Activated CD8-positive, alpha-beta T cell treated with anti-CD3 and anti-CD28 coated beads for 36 hours (primary cell): ENCODE data around the gene PHF5A. TPM values are rescaled to one million over a fixed set of nuclear protein-coding genes. Genes with fewer than 3 reads are reported as not detected.

Source experiments
- ATAC-seq: fragments of 200-7000 bp; cut with Tn5 transposase; one replicate; pipeline ENCODE4 v1.10.0; 2021; ENCODE audit warnings: mild to moderate bottlenecking, moderate library complexity
- CTCF ChIA-PET: fragments of 350-600 bp; sonication (Branson Sonifier 250); formaldehyde crosslinking; loops from one replicate; lab custom pipeline; 2021; ENCODE audit warnings: antibody characterized with exemption; lab: Charles Lee
- POLR2A ChIA-PET: fragments of 350-600 bp; sonication (Branson Sonifier 250); formaldehyde crosslinking; loops from one replicate; lab custom pipeline; 2021; ENCODE audit warnings: antibody characterized with exemption; lab: Charles Lee
- DNase-seq: peaks from one replicate; pipeline ENCODE4 v3.0.0-alpha.2; 2020
- H3K27ac Mint-ChIP-seq: one replicate; pipeline ENCODE4 v1.8.0; 2021; ENCODE audit warnings: mild to moderate bottlenecking, mixed read lengths
- H3K27me3 Mint-ChIP-seq: one replicate; pipeline ENCODE4 v1.8.0; 2021; ENCODE audit warnings: mixed read lengths
- H3K36me3 Mint-ChIP-seq: one replicate; pipeline ENCODE4 v1.8.0; 2021; ENCODE audit warnings: low read depth, mixed read lengths
- H3K4me1 Mint-ChIP-seq: one replicate; pipeline ENCODE4 v1.8.0; 2021; ENCODE audit warnings: low read depth, mixed read lengths
- H3K4me3 Mint-ChIP-seq: one replicate; pipeline ENCODE4 v1.8.0; 2021; ENCODE audit warnings: mild to moderate bottlenecking, moderate library complexity, mixed read lengths
- H3K9me3 Mint-ChIP-seq: one replicate; pipeline ENCODE4 v1.8.0; 2021; ENCODE audit warnings: mixed read lengths
- intact Hi-C: fragments of 100-400 bp; cut with micrococcal nuclease; formaldehyde crosslinking; loops from one replicate; pipeline ENCODE4 v1.10.0; 2022
- total RNA-seq, 2 experiments: library from RNA; stranded (reverse); gene quantifications; one replicate each; pipeline ENCODE4 v1.2.3, GENCODE V29; 2021
- TF ChIP-seq, protein P1 (sequence below): fragments of 200-600 bp; IDR thresholded peaks from one replicate; pipeline ENCODE4 v1.8.0; 2022; ENCODE audit warnings: antibody characterized with exemption, mild to moderate bottlenecking

Gene PHF5A
- total RNA-seq, 2 experiments from 2014 or later: 65.2 to 70.4 TPM

DNA sequence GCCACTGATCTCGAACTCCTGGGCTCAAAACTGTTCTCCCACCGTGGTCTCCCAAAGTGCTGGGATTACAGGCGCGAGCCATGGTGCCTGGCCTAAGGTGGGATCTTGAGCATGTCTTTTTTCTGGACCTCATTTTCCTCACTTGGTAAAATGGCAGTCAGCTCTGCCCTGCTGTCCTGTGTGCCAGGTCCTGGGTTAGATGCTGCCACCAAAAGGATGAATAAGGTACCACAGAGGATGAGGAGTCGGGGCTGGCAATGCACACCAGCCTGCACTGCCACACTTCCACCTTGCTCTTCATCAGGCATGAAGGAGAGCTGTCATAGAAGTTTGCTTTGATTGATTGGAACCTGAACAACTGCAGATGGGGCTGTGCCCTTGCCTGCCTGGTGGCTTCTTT lies 32.7 kb upstream of the PHF5A start:
- no peak overlapping the region for H3K4me3 Mint-ChIP-seq
- CTCF ChIA-PET: interaction anchor here (0.9 to 4.5 kb wide), 7 partner anchors 11 to 98 kb away, joined by 3 to 48 read pairs (median 4); no protein-coding TSS in a partner anchor
- no peaks in the 10 kb centered on the region for H3K27me3 Mint-ChIP-seq
- intact Hi-C loops: no loop called here
- DNase-seq (peak; percentile 46), ATAC-seq (peak; percentile 85)
- POLR2A ChIA-PET: interaction anchor here (0.6 to 2.4 kb wide), 2 partner anchors 71 to 97 kb away, joined by 4 to 8 read pairs; no protein-coding TSS in a partner anchor
- TF ChIP-seq, protein P1, sequence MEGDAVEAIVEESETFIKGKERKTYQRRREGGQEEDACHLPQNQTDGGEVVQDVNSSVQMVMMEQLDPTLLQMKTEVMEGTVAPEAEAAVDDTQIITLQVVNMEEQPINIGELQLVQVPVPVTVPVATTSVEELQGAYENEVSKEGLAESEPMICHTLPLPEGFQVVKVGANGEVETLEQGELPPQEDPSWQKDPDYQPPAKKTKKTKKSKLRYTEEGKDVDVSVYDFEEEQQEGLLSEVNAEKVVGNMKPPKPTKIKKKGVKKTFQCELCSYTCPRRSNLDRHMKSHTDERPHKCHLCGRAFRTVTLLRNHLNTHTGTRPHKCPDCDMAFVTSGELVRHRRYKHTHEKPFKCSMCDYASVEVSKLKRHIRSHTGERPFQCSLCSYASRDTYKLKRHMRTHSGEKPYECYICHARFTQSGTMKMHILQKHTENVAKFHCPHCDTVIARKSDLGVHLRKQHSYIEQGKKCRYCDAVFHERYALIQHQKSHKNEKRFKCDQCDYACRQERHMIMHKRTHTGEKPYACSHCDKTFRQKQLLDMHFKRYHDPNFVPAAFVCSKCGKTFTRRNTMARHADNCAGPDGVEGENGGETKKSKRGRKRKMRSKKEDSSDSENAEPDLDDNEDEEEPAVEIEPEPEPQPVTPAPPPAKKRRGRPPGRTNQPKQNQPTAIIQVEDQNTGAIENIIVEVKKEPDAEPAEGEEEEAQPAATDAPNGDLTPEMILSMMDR: peak; percentile 43
- no peak overlapping the region for H3K27ac Mint-ChIP-seq
- H3K9me3 Mint-ChIP-seq: no peaks in the 10 kb centered on the region
- H3K36me3 Mint-ChIP-seq: peaks cover 13% of the 10 kb centered on the region
- no peaks in the 10 kb centered on the region for H3K4me1 Mint-ChIP-seq

DNA sequence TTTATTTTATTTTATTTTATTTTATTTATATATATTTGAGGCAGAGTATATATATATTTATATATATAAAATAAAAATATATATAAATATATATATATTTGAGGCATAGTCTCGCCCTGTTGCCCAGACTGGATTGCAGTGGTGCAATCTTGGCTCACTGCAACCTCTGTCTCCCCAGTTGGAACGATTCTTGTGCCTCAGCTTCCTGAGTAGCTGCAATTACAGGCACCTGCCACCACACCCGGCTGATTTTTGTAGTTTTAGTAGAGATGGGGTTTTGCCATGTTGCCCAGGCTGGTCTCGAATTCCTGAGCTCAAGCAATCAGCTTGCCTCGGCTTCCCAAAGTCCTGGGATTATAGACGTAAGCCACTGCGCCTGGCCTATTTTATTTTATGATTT lies 31.8 kb upstream of the PHF5A start:
- DNase-seq: no peak
- H3K4me1 Mint-ChIP-seq: no peaks in the 10 kb centered on the region
- no peaks in the 10 kb centered on the region for H3K9me3 Mint-ChIP-seq
- TF ChIP-seq, protein P1: no peak
- intact Hi-C loops: no loop called here
- H3K27ac Mint-ChIP-seq: no peak overlapping the region
- no peak for ATAC-seq
- H3K36me3 Mint-ChIP-seq: peaks cover 10% of the 10 kb centered on the region
- CTCF ChIA-PET: interaction anchor here (0.9 to 4.5 kb wide), 6 partner anchors 10 to 97 kb away, joined by 3 to 48 read pairs (median 4); no protein-coding TSS in a partner anchor
- no peaks in the 10 kb centered on the region for H3K27me3 Mint-ChIP-seq
- no peak overlapping the region for H3K4me3 Mint-ChIP-seq
- POLR2A ChIA-PET: interaction anchor here (2.4 kb wide), 1 partner anchor 96 kb away, joined by 8 read pairs; no protein-coding TSS in a partner anchor

DNA sequence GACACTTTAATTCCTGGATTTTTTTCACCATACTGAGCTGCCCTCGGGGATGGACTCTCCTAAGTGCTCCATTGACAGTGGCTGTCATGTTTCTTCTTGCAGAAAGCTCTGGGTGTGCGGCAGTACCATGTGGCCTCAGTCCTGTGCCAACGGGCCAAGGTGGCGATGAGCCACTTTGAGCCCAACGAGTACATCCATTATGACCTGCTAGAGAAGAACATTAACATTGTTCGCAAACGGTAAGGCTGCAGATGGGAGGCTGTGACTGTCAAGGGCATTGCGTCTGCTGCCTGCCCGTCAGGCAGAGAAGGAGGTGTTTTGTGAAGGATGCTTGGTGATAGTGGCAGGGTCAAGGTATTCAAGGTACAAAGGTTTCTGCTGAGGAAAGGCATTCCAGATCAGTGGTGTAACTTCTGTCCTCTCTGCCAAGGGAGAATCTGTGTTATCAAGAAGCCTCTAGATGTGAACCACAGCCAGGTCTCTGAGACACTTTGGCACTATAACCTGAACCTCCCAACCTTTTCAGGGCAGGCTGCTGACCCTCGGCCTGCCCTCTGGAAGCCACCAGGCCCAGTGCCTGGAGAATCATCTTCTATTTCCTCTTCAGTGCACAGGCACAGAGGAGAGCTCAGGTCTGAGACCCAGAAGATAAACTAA lies 31.3 kb upstream of the PHF5A start:
- no peaks in the 10 kb centered on the region for H3K9me3 Mint-ChIP-seq
- H3K4me3 Mint-ChIP-seq: no peak overlapping the region
- no peaks in the 10 kb centered on the region for H3K27me3 Mint-ChIP-seq
- H3K27ac Mint-ChIP-seq: no peak overlapping the region
- DNase-seq (no peak), ATAC-seq (no peak)
- H3K36me3 Mint-ChIP-seq: peaks cover 10% of the 10 kb centered on the region
- H3K4me1 Mint-ChIP-seq: no peaks in the 10 kb centered on the region
- POLR2A ChIA-PET: interaction anchor here (0.6 to 2.4 kb wide), 2 partner anchors 18 to 96 kb away, joined by 3 to 8 read pairs; no protein-coding TSS in a partner anchor
- intact Hi-C loops: no loop called here
- CTCF ChIA-PET: interaction anchor here (1.0 to 4.5 kb wide), 8 partner anchors 9 to 97 kb away, joined by 3 to 48 read pairs (median 4); no protein-coding TSS in a partner anchor
- TF ChIP-seq, protein P1: no peak

DNA sequence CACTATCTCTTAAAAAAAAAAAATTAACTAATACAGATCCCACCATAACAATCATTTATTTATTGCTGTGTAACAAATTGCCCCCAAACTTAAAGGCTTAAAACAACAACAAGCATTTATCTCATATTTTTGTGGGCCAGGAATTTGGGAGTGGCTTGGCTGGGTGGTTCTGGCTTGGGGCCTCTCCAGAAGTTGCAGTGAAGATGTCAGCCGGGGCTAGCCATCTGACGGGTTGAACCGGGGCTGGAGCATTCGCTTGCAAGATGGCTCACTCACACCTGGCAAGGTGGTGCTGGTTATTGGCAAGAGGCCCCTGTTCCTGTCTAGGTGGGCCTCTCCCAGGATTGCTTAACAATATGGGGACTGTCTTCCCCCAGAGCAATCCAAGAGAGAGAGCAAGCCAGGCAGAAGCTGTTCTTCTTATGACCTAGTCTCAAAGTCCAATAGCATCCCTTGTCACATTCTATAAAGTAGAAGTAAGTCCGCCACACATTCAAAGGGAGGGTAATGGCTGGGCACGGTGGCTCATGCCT lies 29.9 kb upstream of the PHF5A start:
- no peaks in the 10 kb centered on the region for H3K4me1 Mint-ChIP-seq
- POLR2A ChIA-PET: no interaction called here

More for the DNA sequence above, 29.9 kb upstream of the PHF5A start:
- Mint-ChIP-seq H3K27me3 (no peaks in the 10 kb centered on the region), H3K27ac (no peak overlapping the region), H3K36me3 (peaks cover 10% of the 10 kb centered on the region), H3K4me3 (no peak overlapping the region), H3K9me3 (no peaks in the 10 kb centered on the region)
- intact Hi-C loops: no loop called here
- TF ChIP-seq, protein P1: no peak
- no peak for ATAC-seq
- DNase-seq: no peak
- CTCF ChIA-PET: interaction anchor here (0.9 to 4.5 kb wide), 4 partner anchors 20 to 95 kb away, joined by 3 to 48 read pairs (median 4); no protein-coding TSS in a partner anchor
